GM19324 (cell line): ENCODE measurements around the gene NAGPA.

Source experiments
- ATAC-seq: cut with Tn5 transposase; IDR thresholded peaks from one replicate; pipeline ENCODE4 v1.9.1; 2021; ENCODE audit warnings: mild to moderate bottlenecking, moderate library complexity; ENCODE audit not compliant: unreplicated experiment, low FRiP score

The NAGPA gene

DNA sequence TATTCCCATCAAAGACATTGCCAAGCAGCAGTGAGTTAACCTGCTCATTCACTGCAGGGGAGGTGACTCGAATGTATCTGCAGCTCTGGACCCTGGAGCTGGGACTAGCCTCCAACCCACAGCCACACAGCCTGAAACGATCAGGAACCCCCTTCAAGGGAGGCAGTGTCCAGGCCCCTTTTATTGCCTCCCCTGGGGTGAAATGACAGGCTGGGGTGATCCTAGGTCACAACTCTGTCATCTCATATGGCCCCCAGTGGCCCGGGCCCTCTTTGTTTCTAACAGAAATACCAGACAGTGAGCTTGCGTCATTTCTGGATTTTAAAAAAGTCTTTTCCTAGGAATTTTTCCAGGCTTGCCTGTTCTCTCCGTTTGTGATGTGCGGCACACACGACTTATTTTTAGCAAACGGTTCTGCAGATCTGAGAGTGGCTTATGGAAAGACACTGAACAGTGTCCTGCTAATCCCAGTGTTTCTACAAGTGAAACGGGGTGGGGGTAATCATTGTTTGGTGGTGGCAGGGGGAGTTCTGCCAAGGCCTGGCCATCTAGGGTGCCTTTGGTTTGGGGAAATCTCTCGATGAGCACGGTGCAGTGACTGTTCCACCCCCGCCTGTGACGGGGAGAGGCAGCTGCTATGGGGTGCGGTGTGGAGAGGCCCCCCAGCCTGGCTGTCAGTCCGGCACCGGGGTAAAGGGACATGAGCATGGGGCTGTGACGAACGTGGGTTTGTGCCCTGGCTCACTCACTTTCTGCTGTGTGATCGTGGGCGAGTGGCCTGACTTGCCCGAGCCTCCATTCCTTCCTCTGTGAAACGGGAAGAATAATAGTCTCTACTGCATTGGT is 27.2 kb downstream of the NAGPA start:
- ATAC-seq: no peak

DNA sequence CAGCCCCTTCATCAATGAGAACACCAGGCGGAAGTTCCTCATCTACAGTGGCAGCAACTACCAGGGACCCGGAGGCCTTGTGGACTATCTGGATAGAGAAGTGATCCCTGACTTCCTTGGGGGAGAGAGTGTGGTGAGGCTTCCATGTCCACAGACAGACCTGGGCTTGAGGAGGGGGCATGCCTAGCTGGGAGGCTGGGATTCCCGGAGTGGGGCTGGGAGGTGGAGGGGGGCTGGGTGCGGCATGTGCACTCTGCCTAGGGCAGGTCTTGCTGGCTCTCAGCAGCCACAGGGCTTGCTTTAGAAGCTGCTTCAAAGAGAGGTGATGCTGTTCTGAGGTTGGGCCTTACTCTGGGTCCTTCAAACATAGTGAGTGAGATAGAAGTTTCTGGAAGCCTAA is 27.8 kb downstream of the NAGPA start:
- no peak for ATAC-seq

DNA sequence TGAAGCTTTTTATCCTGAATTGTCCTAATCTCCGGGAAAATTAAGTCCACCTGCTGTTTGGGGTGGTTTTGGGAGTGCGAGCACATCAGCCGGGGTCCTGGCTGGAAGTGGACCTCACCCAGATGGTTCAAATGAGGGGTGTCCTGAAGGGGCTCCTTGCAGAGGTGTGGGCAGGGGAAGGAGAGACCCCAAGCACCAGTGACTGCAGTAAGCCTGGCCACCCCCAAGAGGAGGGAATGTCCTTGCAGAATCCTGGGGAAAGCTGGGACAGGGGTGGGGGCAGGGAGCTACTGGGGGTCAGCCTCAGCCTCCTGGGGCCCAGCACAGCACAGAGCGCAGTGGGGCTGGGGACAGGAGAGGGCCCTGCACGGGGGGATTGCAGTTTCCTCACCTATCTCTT is 29.4 kb downstream of the NAGPA start:
- no peak for ATAC-seq

DNA sequence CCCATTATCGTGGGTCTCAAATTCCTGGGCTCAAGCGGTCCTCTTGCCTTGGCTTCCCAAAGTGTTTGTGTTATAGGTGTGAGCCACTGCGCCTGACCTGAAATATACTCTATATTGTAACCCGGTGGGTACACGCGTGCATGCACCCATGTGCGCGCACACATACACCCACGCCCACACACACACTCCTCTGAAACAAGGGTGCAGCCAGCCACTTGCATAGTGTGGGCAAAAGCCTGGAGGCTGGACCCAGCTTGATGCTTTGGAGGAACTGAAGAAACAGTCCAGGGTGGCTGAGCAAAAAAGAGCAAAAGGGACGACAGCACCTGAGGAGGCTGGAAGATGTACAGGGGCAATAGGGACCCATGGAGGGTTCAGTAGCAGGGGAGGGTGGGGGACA is 29.9 kb downstream of the NAGPA start:
- ATAC-seq: no peak

GRCh38 chr16:5003211-5003610 is 30.5 kb downstream of the NAGPA start:
- ATAC-seq: no peak

DNA sequence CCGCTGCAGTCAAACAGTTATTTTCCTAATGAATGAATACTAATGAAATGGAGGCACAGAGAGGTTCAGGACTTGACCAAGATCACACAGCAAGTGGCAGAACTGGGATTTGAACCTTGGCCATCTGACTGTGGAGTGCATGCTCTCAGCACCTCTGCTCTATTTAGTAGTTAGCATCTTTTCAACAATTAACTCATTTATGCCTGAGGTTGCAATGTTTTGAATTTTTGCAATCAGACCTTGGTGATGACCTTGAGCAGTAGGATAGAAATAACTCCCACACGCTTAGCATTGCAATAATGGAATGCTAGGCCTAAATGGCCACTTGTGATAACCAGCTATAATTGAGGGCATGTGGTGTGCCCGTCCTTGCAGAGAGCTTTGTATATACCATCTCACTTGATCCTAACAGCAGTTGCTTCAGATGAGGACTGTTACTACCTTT is 31.0 kb downstream of the NAGPA start:
- no peak for ATAC-seq

GRCh38 chr16:5001986-5002385 is 31.7 kb downstream of the NAGPA start:
- no peak for ATAC-seq

DNA sequence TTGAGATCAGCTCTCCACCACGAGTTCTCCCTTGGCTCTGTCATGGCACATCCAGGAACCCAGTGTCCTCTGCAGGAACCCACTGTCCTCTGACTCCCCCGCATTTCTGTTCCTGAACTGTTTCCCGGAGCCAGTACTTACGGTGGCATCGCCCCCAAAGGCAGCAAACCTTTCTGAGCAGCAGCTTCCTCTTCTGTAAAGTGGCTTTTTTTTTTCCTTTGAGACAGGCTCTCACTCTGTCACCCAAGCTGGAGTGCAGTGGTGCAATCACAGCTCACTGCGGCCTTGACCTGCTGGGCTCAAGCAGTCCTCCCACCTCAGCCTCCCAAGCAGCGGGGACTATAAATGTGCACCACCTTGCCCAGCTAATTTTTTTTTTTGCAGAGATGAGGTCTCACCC is 32.2 kb downstream of the NAGPA start:
- no peak for ATAC-seq

DNA sequence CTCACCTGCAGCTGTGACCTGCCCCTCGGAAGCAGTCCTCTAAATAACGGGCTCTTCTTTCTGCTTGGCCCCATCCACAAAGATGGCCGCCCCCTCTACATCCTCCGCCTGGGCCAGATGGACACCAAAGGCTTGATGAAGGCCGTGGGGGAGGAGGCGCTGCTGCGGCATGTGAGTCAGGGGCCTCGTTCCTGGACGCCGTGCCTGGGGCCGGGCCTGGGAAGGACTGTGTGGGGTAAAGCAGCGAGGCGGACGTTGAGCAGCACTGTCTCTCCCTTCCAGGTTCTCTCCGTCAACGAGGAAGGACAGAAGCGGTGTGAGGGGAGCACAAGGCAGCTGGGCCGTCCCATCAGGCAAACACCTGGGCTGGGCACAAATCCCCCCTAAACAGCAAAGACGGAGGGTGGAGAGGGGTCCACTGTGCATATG is 33.1 kb downstream of the NAGPA start:
- no peak for ATAC-seq

DNA sequence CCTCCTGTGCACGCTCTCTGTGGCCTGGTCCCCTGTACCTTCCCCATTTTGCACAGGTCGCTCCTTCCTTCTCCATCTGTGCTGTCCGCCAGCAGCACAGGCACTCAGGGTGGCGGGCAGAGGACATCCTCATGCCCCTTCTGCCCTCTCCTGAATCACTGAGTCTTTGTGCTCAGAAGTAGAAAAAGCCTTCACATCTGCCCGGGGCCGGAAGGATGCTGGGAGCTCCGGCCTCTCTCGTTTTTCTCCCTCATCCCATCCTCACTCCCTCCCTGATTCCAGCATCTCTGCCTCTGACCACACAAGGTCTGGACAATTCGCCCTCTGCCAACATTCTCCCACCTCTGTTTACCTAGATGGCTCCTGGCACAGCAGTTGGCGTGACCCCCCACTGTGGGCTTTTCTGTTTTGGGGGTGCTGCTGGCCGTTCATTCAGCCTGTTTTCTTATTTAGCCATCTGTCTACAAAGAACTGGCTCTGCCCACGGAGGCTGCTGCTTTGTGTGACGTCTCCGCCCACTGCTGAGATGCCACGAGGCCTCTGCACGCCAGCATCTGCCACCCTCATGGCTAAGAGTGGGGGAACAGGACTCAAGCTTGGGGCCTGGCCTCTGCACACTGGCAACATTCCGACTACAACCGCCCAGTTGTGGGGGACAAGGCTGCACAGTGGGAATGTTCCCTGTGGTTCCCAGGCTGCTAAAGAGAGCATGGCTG is 38.9 kb downstream of the NAGPA start:
- no peak for ATAC-seq

GRCh38 chr16:4991754-4992153 is 42.0 kb downstream of the NAGPA start:
- no peak for ATAC-seq

DNA sequence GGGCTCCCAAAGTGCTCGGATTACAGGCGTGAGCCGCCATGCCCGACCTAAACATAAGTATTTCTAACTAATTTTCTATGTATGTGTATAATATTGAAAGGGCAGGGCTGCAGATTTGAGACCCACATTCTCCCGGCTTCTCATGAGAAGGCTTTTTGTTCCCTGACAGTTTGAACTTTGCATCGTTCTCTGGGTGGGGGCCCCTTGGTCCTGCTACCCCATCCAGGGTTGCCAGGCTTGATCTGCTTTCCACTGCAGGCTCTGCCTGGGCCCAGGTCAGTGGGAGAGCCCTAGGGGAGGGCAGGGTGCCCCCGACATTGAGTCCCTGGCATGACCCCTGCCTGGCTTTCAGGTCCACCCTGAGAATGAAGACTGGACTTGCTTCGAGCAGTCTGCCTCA is 43.3 kb downstream of the NAGPA start:
- no peak for ATAC-seq

DNA sequence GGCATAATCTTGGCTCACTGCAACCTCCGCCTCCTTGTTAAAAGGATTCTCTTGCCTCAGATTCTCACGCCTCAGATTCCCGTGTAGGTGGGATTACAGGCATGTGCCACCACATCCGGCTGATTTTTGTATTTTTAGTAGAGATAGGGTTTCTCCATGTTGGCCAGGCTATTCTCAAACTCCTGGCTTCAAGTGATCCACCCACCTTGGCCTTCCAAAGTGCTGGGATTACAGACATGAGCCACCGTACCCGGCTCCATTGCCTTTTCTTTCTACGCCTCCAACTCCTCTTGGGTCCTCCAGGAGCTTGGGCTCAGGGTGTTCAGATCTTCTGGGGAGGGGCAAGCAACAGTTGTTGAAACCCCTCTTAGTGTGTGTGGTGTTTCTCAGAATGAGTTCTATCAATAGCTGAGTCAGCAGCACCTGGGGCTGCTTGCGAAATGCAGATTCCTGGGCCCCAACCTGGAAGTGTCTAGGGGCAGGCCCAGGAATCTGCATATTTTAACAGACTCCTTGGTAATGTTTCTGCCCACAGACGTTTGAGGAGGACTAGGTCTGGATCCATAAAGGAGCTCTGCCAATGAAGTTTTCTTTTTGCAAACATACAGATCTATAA is 44.2 kb downstream of the NAGPA start:
- no peak for ATAC-seq

- ATAC-seq: no peak
These were observed 45.1 kb downstream of the NAGPA start for GRCh38 chr16:4988647-4989046.

DNA sequence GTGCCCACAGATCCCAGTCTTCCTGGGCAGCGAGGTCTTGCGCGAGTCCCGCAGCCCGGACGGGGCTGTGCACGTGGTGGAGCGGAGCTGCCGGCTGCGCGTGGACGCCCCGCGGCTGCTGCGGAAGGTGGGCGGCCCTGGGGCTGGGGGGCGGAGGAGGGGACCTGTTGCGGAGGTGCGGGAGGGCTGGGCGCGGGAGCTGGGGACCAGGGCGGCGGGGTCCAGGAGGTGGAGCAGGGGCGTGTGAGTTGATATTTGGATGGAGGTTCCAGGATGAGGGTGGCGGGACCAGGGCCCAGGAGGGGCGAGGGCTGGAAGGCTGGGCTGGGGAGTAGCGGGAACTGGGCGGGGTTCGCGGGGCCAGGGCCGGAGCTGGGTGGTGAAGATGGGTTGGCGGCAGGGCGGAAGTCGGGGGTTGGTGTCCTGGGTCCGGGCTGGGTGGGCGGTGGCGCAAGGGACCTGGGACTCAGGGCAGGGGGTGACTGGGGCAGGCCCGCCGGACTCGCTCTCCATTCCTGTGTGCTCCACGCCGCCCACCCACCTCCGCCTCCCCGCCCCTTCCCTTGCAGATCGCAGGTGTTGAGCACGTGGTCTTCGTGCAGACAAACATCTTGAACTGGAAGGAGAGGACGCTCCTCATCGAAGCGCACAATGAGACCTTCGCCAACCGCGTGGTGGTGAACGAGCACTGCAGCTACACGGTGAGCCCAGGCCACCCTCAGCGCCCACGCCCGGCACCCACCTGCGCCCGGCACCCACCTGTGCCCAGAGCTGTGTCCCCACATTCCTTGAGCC is 46.0 kb downstream of the NAGPA start:
- no peak for ATAC-seq

- ATAC-seq: no peak
These were observed 46.5 kb downstream of the NAGPA start for GRCh38 chr16:4987250-4987579.

DNA sequence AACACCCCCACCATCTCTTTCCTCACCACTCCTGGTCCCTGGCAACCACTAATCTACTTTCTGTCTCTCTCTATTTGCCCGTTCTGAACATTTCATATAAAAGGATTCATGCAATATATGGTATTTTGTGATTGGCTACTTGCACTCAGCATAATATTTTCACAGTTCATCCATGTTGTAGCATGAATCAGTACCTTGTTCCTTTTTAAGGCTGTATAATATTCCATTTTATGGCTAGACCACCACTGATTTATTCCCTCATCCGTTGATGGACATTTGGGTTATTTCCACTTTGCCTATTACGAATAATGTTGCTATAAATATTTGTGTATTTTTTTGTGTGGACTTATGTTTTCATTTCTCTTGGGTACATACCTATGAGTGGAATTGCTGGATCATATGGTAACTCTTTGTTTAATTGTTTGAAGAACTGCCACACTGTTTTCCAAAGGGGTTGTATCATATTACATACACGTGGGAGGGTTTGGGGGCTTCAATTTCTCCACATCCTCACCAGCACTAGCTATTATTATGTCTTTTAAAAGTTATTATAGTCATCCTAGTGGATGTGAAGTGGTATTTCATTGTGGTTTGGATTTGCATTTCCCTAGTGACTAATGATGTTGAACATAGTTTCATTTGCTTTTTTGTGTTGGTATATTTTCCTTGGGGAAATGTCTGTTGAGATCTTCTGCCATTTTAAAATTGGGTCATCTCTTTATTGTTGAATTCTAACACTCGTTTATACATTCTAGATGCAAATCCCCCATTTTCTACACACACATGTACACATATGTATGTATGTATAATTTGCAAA is 49.4 kb downstream of the NAGPA start:
- no peak for ATAC-seq

GRCh38 chr16:4982056-4982867 is 51.5 kb downstream of the NAGPA start:
- ATAC-seq: no peak

- no peak for ATAC-seq
These were observed 52.3 kb downstream of the NAGPA start for GRCh38 chr16:4981473-4981872.
